ENCODE results near the gene CRAMP1. TPM values are rescaled to one million over a fixed set of nuclear protein-coding genes. Genes with fewer than 3 reads are reported as not detected.

CRAMP1 gene
- total RNA-seq, 1 experiment from 2014 or later: 22.9 TPM

DNA sequence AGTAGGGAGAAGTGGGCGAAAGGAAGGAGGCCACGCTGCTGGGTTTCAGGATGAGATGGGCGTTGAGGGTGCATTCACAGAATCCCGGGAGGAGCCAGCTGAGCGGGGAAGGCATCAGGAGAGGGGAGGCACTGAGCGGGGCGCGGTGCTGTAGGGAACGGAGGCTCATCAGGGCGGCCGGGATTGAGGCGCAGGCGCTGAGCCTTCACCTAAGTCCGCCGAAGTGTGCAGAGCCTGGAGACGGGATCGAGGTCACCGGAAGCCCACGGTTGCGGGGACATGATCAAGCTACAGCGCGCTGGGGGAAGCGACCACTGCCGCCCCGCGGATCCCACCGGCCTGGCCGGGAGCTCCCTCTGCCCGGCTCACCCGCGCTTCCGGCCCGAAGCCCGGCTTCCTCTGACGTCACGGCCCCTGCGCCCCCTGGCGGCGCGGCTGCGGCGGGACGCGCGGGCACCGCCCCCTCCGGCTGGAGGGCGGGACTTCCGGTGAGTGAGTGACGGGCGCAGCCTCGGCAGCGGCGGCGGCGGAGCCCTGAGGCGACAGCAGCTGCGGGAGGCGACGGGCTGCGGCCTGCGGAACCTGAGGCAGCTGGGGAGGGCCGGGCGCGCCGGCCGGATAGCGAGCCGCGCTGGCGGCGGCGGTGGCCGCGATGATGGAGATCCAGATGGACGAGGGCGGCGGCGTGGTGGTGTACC, 93.7 kb downstream of the CRAMP1 start, which contains the start of gene MAPK8IP3:
TSS of gene MAPK8IP3 (plus strand) at position 508 of the 698 bp plus-strand sequence. CDS start at position 653, 145 bp downstream.
- H3K9ac ChIP-seq (ENCODE audit: low read length): peak within 1 kb of the TSS; percentile 87
- H3K27ac ChIP-seq (ENCODE audit: low read depth, low read length): peak within 1 kb of the TSS; percentile 82
- BruUV-seq (replicated peaks): no TSS peak
- peak within 1 kb of the TSS; percentile 97 for H3K4me2 ChIP-seq (ENCODE audit: low read length)
- peaks cover 11 to 20% of the 10 kb centered on the region in 2 experiments for H3K4me1 ChIP-seq (ENCODE audit: control insufficient read depth in 1 of 2, insufficient read depth in 2 of 2, low read length in 2 of 2)
- intact Hi-C loops (cut with micrococcal nuclease): loop anchor here (1.0 kb wide), 1 partner anchor 28 kb away; the partner anchor contains the start of gene JPT2
- peaks cover 46% of the 10 kb centered on the region for H3K79me2 ChIP-seq (ENCODE audit: insufficient read depth, low read length)
- CTCF ChIA-PET: interaction anchor here (0.5 to 1.7 kb wide), 17 partner anchors 8 to 94 kb away, joined by 3 to 12 read pairs (median 5); partner anchors contain the start of genes CRAMP1, EME2, IFT140 and JPT2
- no peaks in the 10 kb centered on the region for H3K9me2 ChIP-seq (ENCODE audit: insufficient read depth)
- peak within 1 kb of the TSS; percentile 81 to 96 for H3K4me3 ChIP-seq (replicated peaks in 1 of 2; ENCODE audit: low read depth in 1 of 2, low read length in 2 of 2)
- POLR2A ChIA-PET: interaction anchor here (0.7 to 1.8 kb wide), 4 partner anchors 9 to 56 kb away, joined by 3 to 7 read pairs (median 3); partner anchors contain the start of gene JPT2
- RAD21 ChIA-PET (ENCODE audit: low non-redundant PET in 1 of 2, low total read pairs in 2 of 2, uncharacterized antibody in 2 of 2, unreplicated experiment in 2 of 2): no interaction called here
- peaks cover 3% of the 10 kb centered on the region; the same call in 1 of the 2 replicates for H4K20me1 ChIP-seq (ENCODE audit: insufficient read depth)
- peak within 1 kb of the TSS; percentile 35 for H2AFZ ChIP-seq (ENCODE audit: low read depth, low read length, poor library complexity, severe bottlenecking)
- ATAC-seq (peak; percentile 84), DNase-seq (ENCODE audit: low read depth, low spot score) (peak; percentile 77)
- H3K27me3 ChIP-seq (ENCODE audit: insufficient read depth, low read length): no peaks in the 10 kb centered on the region
- H3K9me3 ChIP-seq (ENCODE audit: control insufficient read depth in 1 of 2, insufficient read depth in 1 of 2, low read depth in 1 of 2, low read length in 2 of 2): no peaks in the 10 kb centered on the region
- peaks cover 8 to 15% of the 10 kb centered on the region in 2 experiments; a peak in 3 of 4 replicates for H3K36me3 ChIP-seq (ENCODE audit: control insufficient read depth in 1 of 2, insufficient read depth in 2 of 2, low read length in 2 of 2)
- TF ChIP-seq EGR1 (IDR thresholded peaks at IDR 0.05; ENCODE audit: low read depth) (no peak; the same call in 1 of the 2 replicates), SRF (IDR thresholded peaks at IDR 0.05; ENCODE audit: low read depth) (no peak; the same call in 1 of the 2 replicates), CEBPB (IDR thresholded peaks at IDR 0.05; ENCODE audit: low read depth) (no peak), JUND (IDR thresholded peaks at IDR 0.05) (no peak), FOSL1 (IDR thresholded peaks at IDR 0.05; ENCODE audit: low read depth) (no peak), EZH2 (IDR thresholded peaks at IDR 0.05) (no peak), SP1 (IDR thresholded peaks at IDR 0.05; ENCODE audit: low read depth) (peak; percentile 72; the same call in 1 of the 2 replicates), TCF7L2 (IDR thresholded peaks at IDR 0.05; ENCODE audit: borderline replicate concordance, extremely low read depth, insufficient read depth, insufficient read length) (peak; percentile 65), POLR2AphosphoS5 (IDR thresholded peaks at IDR 0.05; ENCODE audit: low read depth, low read length) (peak; percentile 97), YY1 (IDR thresholded peaks at IDR 0.05; ENCODE audit: extremely low read depth, insufficient replicate concordance, low read depth, low read length) (peak; percentile 53), POLR2A (IDR thresholded peaks at IDR 0.05; ENCODE audit: borderline replicate concordance, extremely low read depth, insufficient read depth, insufficient read length) (peak; percentile 88), RAD21 (IDR thresholded peaks at IDR 0.05; ENCODE audit: low read depth) (peak; percentile 26; the same call in 1 of the 2 replicates), SIN3A (IDR thresholded peaks at IDR 0.05; ENCODE audit: low read depth) (peak; percentile 54), CBX3 (IDR thresholded peaks at IDR 0.05; ENCODE audit: low read depth) (no peak), EZH2phosphoT487 (IDR thresholded peaks at IDR 0.05; ENCODE audit: borderline replicate concordance) (no peak), ZFX (IDR thresholded peaks at IDR 0.05) (peak; percentile 92; the same call in 1 of the 2 replicates), ZNF274 (IDR thresholded peaks at IDR 0.05; ENCODE audit: low read depth, low read length) (no peak), ELF1 (IDR thresholded peaks at IDR 0.05; ENCODE audit: borderline replicate concordance, low read depth) (no peak; the same call in 1 of the 2 replicates)
- TF ChIP-seq, protein P1, sequence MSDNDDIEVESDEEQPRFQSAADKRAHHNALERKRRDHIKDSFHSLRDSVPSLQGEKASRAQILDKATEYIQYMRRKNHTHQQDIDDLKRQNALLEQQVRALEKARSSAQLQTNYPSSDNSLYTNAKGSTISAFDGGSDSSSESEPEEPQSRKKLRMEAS (IDR thresholded peaks at IDR 0.05): peak; percentile 6; the same call in 1 of the 2 replicates
- TF ChIP-seq, protein P2, sequence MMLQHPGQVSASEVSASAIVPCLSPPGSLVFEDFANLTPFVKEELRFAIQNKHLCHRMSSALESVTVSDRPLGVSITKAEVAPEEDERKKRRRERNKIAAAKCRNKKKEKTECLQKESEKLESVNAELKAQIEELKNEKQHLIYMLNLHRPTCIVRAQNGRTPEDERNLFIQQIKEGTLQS (IDR thresholded peaks at IDR 0.05): no peak
- TF ChIP-seq, protein P3, sequence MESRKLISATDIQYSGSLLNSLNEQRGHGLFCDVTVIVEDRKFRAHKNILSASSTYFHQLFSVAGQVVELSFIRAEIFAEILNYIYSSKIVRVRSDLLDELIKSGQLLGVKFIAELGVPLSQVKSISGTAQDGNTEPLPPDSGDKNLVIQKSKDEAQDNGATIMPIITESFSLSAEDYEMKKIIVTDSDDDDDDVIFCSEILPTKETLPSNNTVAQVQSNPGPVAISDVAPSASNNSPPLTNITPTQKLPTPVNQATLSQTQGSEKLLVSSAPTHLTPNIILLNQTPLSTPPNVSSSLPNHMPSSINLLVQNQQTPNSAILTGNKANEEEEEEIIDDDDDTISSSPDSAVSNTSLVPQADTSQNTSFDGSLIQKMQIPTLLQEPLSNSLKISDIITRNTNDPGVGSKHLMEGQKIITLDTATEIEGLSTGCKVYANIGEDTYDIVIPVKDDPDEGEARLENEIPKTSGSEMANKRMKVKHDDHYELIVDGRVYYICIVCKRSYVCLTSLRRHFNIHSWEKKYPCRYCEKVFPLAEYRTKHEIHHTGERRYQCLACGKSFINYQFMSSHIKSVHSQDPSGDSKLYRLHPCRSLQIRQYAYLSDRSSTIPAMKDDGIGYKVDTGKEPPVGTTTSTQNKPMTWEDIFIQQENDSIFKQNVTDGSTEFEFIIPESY (IDR thresholded peaks at IDR 0.05; ENCODE audit: extremely low read depth, insufficient replicate concordance, low read length): peak; percentile 61
- TF ChIP-seq, protein P4, sequence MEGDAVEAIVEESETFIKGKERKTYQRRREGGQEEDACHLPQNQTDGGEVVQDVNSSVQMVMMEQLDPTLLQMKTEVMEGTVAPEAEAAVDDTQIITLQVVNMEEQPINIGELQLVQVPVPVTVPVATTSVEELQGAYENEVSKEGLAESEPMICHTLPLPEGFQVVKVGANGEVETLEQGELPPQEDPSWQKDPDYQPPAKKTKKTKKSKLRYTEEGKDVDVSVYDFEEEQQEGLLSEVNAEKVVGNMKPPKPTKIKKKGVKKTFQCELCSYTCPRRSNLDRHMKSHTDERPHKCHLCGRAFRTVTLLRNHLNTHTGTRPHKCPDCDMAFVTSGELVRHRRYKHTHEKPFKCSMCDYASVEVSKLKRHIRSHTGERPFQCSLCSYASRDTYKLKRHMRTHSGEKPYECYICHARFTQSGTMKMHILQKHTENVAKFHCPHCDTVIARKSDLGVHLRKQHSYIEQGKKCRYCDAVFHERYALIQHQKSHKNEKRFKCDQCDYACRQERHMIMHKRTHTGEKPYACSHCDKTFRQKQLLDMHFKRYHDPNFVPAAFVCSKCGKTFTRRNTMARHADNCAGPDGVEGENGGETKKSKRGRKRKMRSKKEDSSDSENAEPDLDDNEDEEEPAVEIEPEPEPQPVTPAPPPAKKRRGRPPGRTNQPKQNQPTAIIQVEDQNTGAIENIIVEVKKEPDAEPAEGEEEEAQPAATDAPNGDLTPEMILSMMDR (IDR thresholded peaks at IDR 0.05 in 2 of 3, conservative IDR thresholded peaks at IDR 0.05 in 1 of 3; ENCODE audit: borderline replicate concordance in 1 of 3, insufficient read depth in 1 of 3, low read depth in 2 of 3, low read length in 2 of 3): peak; percentile 35 to 86 (median 73); a peak in 5 of 6 replicates
